Right lobe of liver (tissue), 4 donors: ENCODE measurements around the gene RBM44.
"Not testable (repeated sequence)": the region's sequence is repeated elsewhere in the genome, so short reads cannot be mapped to it uniquely, and the experiment has no call there.

Experiments
- POLR2A ChIP-seq: fragments of 450-650 bp; IDR thresholded peaks from one replicate; pipeline ENCODE4 v1.6.1; 2017; ENCODE audit warnings: antibody characterized with exemption, mild to moderate bottlenecking
- TF ChIP-seq, protein P1 (sequence below), 4 donors: fragments of 200-600 bp in 3 of 4; fragments of 450-650 bp in 1 of 4; IDR thresholded peaks; one replicate each; pipeline versions ENCODE4 v1.5.1 to v1.8.0; 2016 to 2022; ENCODE audit warnings: antibody characterized with exemption in 4 of 4, mild to moderate bottlenecking in 2 of 4
- donor health status: DM: no; HTN: no; CAD: no.
- donor health status: DM: no; HTN: no; CAD: no.
- donor health status: DM: no; HTN: yes; CAD: no.

GRCh38 chr2:237762291-237763182 is 36.0 kb upstream of the RBM44 start:
- TF ChIP-seq, protein P1, sequence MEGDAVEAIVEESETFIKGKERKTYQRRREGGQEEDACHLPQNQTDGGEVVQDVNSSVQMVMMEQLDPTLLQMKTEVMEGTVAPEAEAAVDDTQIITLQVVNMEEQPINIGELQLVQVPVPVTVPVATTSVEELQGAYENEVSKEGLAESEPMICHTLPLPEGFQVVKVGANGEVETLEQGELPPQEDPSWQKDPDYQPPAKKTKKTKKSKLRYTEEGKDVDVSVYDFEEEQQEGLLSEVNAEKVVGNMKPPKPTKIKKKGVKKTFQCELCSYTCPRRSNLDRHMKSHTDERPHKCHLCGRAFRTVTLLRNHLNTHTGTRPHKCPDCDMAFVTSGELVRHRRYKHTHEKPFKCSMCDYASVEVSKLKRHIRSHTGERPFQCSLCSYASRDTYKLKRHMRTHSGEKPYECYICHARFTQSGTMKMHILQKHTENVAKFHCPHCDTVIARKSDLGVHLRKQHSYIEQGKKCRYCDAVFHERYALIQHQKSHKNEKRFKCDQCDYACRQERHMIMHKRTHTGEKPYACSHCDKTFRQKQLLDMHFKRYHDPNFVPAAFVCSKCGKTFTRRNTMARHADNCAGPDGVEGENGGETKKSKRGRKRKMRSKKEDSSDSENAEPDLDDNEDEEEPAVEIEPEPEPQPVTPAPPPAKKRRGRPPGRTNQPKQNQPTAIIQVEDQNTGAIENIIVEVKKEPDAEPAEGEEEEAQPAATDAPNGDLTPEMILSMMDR (IDR thresholded peaks at IDR 0.05) = not testable (repeated sequence)
- TF ChIP-seq POLR2A = not testable (repeated sequence)
